Measurements from ENCODE around the gene LIPG. TPM values are rescaled to one million over a fixed set of nuclear protein-coding genes. Genes with fewer than 3 reads are reported as not detected.

The LIPG gene
- polyA plus RNA-seq, 2 of the 4 experiments (the other 2 are of a cell fraction) = 0.36 to 0.65 TPM

GRCh38 chr18:49560624-49561288, 1.1 kb upstream of the LIPG start:
- 8% methylated on average over 17 of the region's 46 CpGs for WGBS (ENCODE audit: missing lambda C conversion rate)
- Histone ChIP-seq H3K9me3 (no peaks in the 10 kb centered on the region), H3K27ac (peak overlapping the region; percentile 37 to 40; a peak in 4 of 6 replicates), H3K4me2 (peak overlapping the region; percentile 95), H3K4me1 (peaks cover 10% of the 10 kb centered on the region; the same call in 2 of the 3 replicates), H3K4me3 (peak overlapping the region; percentile 45)
- ATAC-seq = peak; percentile 55 to 59; a peak in 5 of 6 replicates
- DNase-seq (ENCODE audit: low read depth in 1 of 2, low spot score in 1 of 2) = no peak
- TF ChIP-seq ESRRA (IDR thresholded peaks at IDR 0.05; ENCODE audit: borderline replicate concordance, low read length) = no peak
- TF ChIP-seq JUN (IDR thresholded peaks at IDR 0.05) = no peak
- TF ChIP-seq, protein P1, sequence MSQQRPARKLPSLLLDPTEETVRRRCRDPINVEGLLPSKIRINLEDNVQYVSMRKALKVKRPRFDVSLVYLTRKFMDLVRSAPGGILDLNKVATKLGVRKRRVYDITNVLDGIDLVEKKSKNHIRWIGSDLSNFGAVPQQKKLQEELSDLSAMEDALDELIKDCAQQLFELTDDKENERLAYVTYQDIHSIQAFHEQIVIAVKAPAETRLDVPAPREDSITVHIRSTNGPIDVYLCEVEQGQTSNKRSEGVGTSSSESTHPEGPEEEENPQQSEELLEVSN (IDR thresholded peaks at IDR 0.05; ENCODE audit: borderline replicate concordance, low read depth) = no peak
- TF ChIP-seq GATA3 (IDR thresholded peaks at IDR 0.05; ENCODE audit: borderline replicate concordance) = no peak
- TF ChIP-seq, protein P2, sequence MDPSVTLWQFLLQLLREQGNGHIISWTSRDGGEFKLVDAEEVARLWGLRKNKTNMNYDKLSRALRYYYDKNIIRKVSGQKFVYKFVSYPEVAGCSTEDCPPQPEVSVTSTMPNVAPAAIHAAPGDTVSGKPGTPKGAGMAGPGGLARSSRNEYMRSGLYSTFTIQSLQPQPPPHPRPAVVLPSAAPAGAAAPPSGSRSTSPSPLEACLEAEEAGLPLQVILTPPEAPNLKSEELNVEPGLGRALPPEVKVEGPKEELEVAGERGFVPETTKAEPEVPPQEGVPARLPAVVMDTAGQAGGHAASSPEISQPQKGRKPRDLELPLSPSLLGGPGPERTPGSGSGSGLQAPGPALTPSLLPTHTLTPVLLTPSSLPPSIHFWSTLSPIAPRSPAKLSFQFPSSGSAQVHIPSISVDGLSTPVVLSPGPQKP (IDR thresholded peaks at IDR 0.05; ENCODE audit: low read depth, low read length) = no peak
- TF ChIP-seq HOXA7 (CRISPR knock-in tag; IDR thresholded peaks at IDR 0.05) = no peak
- TF ChIP-seq HOXB13 (CRISPR knock-in tag; IDR thresholded peaks at IDR 0.05; ENCODE audit: low read depth) = no peak
- no peak for TF ChIP-seq NR3C1 (IDR thresholded peaks at IDR 0.05)
- POLR2A ChIA-PET = interaction anchor here (1.0 kb wide), 1 partner anchor 298 kb away, joined by 3 read pairs; no protein-coding TSS in a partner anchor
- CTCF ChIA-PET = interaction anchor here (0.6 to 5.0 kb wide), 12 partner anchors 17 to 868 kb away, joined by 3 to 47 read pairs (median 6); no protein-coding TSS in a partner anchor
- FAIRE-seq = no peak

GRCh38 chr18:49562481-49563129, 748 bp downstream of the LIPG start:
- Histone ChIP-seq H3K4me2 (peak overlapping the region; percentile 95), H3K9me3 (no peaks in the 10 kb centered on the region), H3K27ac (peak overlapping the region in 1 of 2 experiments; percentile 48; a peak in 1 of 6 replicates), H3K4me3 (no peak overlapping the region), H3K4me1 (peaks cover 10% of the 10 kb centered on the region; the same call in 2 of the 3 replicates)
- TF ChIP-seq, protein P3, sequence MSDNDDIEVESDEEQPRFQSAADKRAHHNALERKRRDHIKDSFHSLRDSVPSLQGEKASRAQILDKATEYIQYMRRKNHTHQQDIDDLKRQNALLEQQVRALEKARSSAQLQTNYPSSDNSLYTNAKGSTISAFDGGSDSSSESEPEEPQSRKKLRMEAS (IDR thresholded peaks at IDR 0.05) = no peak
- no peak for TF ChIP-seq KDM1A (IDR thresholded peaks at IDR 0.05; ENCODE audit: low read depth)
- no peak for TF ChIP-seq ZC3H11A (IDR thresholded peaks at IDR 0.05)
- no peak for TF ChIP-seq RARB (CRISPR knock-in tag; IDR thresholded peaks at IDR 0.05)
- TF ChIP-seq ZSCAN20 (CRISPR knock-in tag; IDR thresholded peaks at IDR 0.05) = no peak
- no peak for TF ChIP-seq SMC3 (IDR thresholded peaks at IDR 0.05)
- no peak for TF ChIP-seq CBX8 (IDR thresholded peaks at IDR 0.05)
- no peak for TF ChIP-seq BHLHE40 (IDR thresholded peaks at IDR 0.05; ENCODE audit: low read depth, low read length)
- TF ChIP-seq, protein P2 (IDR thresholded peaks at IDR 0.05; ENCODE audit: low read depth, low read length) = no peak
- no peak for TF ChIP-seq HOXB13 (CRISPR knock-in tag; IDR thresholded peaks at IDR 0.05; ENCODE audit: low read depth)
- no peak for TF ChIP-seq RFX5 (IDR thresholded peaks at IDR 0.05)
- no peak for TF ChIP-seq ZNF302 (CRISPR knock-in tag; IDR thresholded peaks at IDR 0.05)
- DNase-seq (ENCODE audit: low read depth in 1 of 2, low spot score in 1 of 2) (no peak), FAIRE-seq (no peak), ATAC-seq (no peak)
- POLR2A ChIA-PET = no interaction called here
- WGBS (ENCODE audit: missing lambda C conversion rate) = 84% methylated on average over 7 of the region's 11 CpGs
- CTCF ChIA-PET = interaction anchor here (0.6 to 5.0 kb wide), 2 partner anchors 222 to 299 kb away, joined by 3 to 47 read pairs; no protein-coding TSS in a partner anchor

GRCh38 chr18:49563130-49563540, 1.3 kb downstream of the LIPG start:
- ATAC-seq (no peak), FAIRE-seq (no peak), DNase-seq (ENCODE audit: low read depth in 1 of 2, low spot score in 1 of 2) (no peak)
- H3K4me1 ChIP-seq = peaks cover 10% of the 10 kb centered on the region; the same call in 2 of the 3 replicates
- no peaks in the 10 kb centered on the region for H3K9me3 ChIP-seq
- ChIA-PET CTCF (interaction anchor here (0.6 to 5.0 kb wide), 2 partner anchors 221 to 298 kb away, joined by 3 to 47 read pairs; no protein-coding TSS in a partner anchor), POLR2A (no interaction called here)
- H3K4me2 ChIP-seq = peak overlapping the region; percentile 36
- no peak overlapping the region for H3K4me3 ChIP-seq
- peak overlapping the region in 1 of 2 experiments; percentile 48; a peak in 1 of 6 replicates for H3K27ac ChIP-seq
- TF ChIP-seq FOSL2 (IDR thresholded peaks at IDR 0.05) (no peak), FOSL2 (CRISPR knock-in tag; IDR thresholded peaks at IDR 0.05) (peak; percentile 7; the same call in 1 of the 2 replicates), HES2 (IDR thresholded peaks at IDR 0.05) (no peak)

Data from A549 (cell line).